ENCODE results near the gene RPTOR.
"Not testable (repeated sequence)": the region's sequence is repeated elsewhere in the genome, so short reads cannot be mapped to it uniquely, and the experiment has no call there.

The RPTOR gene

DNA sequence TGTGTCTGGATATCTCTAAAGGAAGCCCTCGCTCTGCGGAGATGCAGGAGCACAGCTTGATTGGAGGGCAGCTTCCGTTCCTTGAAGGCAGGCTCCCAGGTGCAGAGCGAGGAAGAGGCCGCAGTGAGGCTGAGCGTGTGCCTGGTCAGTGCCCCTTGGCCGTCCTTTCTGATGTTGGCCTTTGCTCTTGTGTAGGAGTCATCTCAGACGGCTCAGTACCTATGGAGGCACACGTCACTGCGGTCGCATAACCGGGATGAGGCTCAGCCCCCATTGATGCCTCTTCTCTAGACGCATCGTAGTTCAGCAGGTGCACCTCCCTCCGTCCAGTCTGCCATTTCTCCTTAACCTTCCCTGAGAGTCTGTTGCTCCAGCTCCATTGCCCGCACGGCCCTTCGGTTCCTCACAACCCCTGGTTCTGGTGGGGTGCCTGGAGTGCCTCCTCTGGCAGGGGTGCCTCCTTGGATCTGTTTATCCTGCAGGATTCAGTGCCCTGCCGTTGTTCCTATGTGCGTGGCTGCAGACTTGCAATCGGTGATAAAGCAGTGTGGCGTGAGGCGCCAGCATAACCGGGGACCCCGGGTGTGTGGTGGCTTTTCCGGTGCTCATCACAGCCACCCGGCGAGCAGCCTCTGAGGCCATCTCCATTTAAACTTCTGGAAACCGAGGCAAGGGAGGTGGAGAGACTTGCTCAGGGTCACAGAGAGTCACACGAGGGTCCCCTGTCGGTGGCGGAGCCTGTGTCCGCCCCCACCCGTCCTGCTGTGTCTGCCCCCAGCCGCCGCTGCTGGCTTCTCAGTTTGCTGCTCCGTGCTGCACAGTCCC lies 258.2 kb downstream of the RPTOR start:
- DNase-seq = no peak
- in situ Hi-C loops (cut with HindIII; ENCODE audit: low pct_ligation_motif_present, low pct_unique_long_range_greater_than_20kb, low sequenced_read_pairs) = no loop called here

DNA sequence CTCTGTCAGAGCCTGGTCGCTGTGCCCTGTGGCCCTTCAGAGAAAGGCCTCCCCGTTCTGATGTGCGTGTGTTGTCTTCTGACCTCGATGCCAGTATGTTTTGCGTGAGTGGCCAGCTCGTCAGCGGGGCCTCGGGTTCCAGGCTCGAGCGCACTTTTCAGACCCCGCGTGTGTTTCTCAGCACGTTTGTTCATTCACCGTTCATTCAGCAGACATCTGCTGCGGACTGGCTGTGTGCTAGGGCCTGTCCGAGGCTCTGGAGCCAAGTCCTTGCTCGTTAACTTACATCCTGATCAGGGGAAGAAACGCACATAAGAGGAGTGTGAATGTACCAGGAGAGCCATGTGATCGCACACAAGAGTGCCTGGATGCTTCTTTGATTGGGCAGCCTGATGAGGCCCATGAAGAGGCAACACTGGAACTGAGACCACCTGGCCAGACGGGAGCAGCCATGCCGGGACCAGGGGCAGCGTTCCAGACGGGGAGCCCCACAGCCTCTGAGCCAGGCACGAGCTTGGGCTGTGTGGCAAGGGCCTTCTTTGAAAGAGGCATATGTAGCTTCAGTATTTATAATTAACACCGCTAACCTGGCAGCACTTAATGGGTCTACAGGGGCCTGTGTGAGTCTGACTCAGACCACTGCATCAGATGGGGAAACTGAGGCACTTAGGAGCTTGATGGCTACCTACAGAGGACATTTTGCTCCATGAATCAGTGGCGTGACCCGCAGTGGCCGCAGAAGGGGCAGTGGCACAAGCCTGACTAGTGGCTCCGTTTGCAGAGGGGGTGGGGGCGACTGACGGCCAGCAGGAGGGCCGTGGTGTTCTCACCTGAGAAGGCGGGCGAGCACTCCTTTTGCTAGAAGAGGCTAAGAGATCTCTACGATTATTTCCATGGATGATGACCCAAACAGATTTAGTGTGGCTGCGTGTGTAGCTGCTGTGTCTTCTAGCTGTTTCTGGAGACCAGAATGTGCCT lies 259.1 kb downstream of the RPTOR start:
- DNase-seq = no peak
- in situ Hi-C loops (cut with HindIII; ENCODE audit: low pct_ligation_motif_present, low pct_unique_long_range_greater_than_20kb, low sequenced_read_pairs) = no loop called here

DNA sequence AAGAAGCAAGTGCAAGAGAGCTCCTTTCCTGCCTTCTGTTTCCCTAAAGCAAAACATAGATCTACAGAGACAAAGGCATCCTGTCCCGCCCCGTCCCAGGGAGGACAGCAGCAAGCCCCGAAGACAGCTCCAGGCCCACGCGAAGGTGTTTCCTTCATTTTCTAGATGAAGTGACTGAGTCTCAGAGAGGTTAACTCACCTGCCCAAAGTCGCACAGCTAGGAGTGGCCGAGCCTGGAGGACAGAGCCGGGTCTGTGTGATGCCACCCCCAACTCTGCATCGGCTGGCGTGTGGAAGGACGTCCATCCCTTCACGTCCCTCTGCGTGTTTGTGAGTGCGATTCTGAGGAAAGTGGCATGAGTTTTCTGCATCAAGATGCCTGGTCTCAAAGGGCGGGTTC lies 259.8 kb downstream of the RPTOR start:
- in situ Hi-C loops (cut with HindIII; ENCODE audit: low pct_ligation_motif_present, low pct_unique_long_range_greater_than_20kb, low sequenced_read_pairs) = no loop called here
- no peak for DNase-seq

DNA sequence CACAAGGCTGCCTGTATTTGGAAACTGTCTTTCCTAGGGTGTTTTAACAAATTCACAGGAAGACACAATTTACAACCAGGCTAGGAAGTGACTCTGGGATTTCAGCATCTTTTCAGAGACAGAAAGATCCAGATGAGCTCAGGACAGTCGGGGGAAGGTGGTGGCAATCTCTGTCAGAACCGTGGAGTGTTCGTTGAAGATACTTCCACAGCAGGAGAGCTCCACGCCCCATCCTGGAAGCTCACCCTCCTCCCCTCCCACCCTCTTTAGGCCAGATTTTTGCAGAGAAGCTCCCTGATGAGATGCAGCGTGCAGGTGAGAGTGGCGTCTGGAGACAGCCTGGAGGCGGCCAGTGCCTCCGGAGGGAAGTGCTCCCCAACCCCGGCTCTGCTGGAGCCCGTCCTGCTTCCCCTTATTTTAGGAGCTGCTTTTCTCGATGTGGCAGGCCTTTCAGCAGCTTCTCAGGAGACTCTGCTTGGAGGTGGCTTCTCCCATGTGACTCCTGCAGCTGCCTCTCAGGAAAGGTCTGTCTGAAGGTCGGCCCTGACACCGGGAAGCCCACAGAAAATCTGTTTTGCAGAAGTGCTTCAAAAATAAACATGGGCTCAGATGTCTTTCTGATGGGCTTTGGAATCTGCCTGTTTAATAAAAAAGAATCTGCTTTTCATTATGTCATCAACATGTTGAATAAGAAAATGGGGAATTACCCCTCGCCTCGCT lies 260.6 kb downstream of the RPTOR start:
- in situ Hi-C loops (cut with HindIII; ENCODE audit: low pct_ligation_motif_present, low pct_unique_long_range_greater_than_20kb, low sequenced_read_pairs) = no loop called here
- no peak for DNase-seq

DNA sequence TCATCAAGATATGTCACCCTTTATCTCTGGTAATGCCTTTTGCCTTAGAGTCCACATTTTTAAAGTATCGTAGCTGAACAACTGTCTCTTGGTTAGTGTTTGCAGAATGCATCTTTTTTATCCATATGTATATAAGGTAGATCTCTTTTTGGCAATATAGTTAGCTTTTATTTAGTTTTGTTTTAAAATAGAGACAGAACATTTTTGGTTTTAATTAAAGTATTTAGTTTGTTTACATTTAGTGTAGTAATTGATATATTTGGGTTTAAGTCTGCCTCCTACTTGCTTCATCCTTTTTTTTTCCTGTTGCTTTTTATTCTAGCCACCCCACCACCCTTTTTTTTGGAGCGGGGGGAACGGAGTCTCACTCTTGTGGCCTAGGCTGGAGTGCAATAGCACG lies 262.4 kb downstream of the RPTOR start:
- no peak for DNase-seq
- in situ Hi-C loops (cut with HindIII; ENCODE audit: low pct_ligation_motif_present, low pct_unique_long_range_greater_than_20kb, low sequenced_read_pairs) = no loop called here

DNA sequence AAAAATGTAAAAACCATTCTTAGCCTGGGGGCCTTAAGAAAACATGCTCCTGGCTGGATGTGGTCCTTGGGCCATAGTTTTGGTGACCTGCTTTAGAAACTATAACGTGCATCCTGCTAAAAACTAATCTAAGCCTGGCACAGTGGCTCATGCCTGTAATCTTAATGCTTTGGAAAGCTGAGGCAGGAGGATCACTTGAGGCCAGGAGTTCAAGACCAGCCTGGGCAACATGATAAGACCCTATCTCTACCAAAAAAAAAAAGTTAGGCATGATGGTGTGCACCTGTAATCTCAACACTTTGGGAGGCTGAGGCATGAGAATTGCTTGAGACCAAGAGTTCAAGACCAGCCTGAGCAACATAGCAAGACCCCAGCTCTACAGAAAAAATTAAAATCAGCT lies 263.2 kb downstream of the RPTOR start:
- no peak for DNase-seq
- in situ Hi-C loops (cut with HindIII; ENCODE audit: low pct_ligation_motif_present, low pct_unique_long_range_greater_than_20kb, low sequenced_read_pairs) = no loop called here

DNA sequence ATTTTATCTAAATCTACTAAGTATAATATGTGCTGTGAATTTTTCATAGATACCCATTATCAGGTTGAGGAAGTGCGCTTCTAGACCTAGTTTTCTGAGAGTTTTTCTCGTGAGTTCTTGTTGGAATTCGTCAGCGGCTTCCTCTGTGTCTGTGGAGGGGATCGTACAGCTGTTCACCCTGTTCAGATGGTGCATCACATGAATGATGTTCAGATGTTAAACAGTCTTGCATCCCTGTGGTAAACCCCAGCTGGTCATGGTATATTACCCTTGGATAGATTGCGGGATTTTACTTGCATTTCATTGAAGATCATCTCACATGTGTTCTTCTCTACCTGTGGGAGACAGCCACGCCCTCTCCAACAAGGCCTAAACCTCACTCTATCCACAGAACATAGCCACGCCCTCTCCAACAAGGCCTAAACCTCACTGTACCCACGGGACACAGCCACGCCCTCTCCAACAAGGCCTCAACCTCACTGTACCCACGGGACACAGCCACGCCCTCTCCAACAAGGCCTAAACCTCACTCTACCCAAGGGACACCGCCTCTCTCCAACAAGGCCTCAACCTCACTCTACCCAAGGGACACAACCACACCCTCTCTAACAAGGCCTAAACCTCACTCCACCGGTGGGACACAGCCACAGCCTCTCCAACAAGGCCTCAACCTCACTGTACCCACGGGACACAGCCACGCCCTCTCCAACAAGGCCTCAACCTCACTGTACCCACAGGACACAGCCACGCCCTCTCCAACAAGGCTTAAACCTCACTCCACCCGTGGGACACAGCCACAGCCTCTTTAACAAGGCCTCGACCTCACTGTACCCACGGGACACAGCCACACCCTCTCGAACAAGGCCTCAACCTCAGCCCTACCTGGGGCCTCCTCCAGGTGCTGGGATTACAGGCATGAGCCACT lies 266.8 kb downstream of the RPTOR start:
- in situ Hi-C loops (cut with HindIII; ENCODE audit: low pct_ligation_motif_present, low pct_unique_long_range_greater_than_20kb, low sequenced_read_pairs) = no loop called here
- DNase-seq = no peak

DNA sequence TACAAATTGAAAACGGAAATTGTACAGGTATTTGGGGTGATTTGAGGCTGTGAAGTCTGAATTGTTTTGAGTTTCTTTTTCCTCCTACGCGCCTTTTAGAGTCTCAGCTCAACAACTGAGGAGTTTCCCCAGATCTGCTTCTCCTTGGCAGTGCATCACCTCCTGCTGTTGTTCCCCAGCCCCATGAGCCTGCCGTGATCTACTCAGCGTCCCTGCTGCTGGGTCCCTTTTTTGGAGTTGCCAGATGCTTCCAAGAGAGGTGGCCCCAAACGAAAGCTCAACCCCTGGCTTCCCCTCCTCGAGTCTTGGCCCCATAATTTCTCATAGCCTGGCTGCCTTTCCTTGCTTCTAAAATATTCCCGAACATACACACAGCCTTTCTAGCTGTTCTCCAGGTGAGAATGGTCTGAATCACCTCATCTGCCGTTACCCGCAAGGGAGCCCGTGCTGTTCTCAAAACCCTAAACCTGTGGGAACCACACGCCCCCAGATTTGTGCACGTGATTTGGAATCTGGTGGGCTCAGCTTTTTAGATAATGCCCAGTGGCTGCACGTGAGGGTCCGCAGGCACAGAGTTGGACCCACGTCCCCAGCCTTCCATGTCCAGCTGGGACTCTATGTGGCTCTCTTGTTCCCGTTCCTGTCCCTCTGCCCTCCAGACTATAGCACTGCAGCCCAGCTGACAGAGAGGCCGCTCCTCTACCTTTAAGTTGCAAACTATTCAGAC lies 267.9 kb downstream of the RPTOR start:
- in situ Hi-C loops (cut with HindIII; ENCODE audit: low pct_ligation_motif_present, low pct_unique_long_range_greater_than_20kb, low sequenced_read_pairs) = no loop called here
- no peak for DNase-seq

DNA sequence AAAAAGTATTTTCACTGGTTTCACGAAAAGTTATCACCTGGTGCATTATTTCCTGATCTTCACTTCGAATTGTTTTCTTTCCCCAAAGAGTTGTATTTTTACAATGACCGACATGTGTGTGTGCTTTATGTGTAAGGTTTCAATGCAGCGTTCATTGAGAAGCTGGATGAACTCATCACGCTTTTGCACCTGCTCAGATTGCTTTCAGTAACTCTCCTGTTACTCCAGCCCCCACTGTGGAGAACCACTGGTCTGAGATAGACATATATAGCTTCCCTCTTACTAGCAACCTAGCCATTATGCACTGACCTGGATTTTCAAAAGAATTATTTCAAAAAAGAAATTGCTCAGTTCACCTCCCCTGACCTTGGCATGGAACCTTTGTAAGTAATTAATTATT lies 268.7 kb downstream of the RPTOR start:
- no peak for DNase-seq
- in situ Hi-C loops (cut with HindIII; ENCODE audit: low pct_ligation_motif_present, low pct_unique_long_range_greater_than_20kb, low sequenced_read_pairs) = no loop called here

DNA sequence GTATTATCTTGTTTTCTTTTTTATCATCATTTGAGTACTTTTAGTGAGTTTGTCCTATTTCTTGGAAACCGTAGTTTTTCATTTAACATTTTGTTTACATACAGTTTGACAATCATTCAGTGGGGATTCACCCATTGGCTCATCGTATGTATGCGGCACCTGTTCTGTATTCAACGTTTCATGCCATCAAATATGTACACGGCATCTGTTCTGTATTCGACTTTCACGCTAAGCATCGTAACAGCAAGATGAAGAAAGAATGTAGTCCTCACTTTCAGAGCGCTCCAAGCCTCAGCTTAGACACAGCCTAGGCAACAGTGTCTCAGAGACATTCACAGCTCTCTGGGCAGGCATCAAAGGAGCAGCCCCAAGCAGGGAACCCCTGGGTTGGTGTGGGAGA lies 269.9 kb downstream of the RPTOR start:
- no peak for DNase-seq
- in situ Hi-C loops (cut with HindIII; ENCODE audit: low pct_ligation_motif_present, low pct_unique_long_range_greater_than_20kb, low sequenced_read_pairs) = no loop called here

DNA sequence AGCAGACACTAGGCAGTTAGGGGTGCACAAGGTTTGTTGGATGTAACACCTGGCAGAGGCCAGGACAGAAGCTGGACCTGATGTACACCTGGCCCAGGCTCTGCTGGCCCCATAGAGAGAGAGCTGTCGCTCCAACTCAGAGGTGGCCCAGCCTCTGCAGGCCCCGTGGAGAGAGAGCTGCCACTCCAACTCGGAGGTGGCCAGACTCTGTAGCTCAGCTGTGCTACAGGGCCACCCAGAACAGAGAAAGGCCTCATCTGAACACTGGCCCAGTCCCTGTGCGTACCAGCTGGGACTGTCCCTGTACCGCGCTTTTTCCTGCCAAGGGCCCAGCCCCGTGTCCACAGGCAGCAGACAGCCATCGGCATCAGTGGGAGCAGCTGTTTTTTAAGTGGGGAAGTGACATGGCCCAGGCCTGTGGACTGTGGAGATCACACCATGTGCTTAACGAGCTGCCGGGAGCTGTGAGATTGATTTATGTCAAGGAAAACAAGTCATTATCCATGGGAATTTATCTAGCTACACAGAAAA lies 270.6 kb downstream of the RPTOR start:
- no peak for DNase-seq
- in situ Hi-C loops (cut with HindIII; ENCODE audit: low pct_ligation_motif_present, low pct_unique_long_range_greater_than_20kb, low sequenced_read_pairs) = no loop called here

DNA sequence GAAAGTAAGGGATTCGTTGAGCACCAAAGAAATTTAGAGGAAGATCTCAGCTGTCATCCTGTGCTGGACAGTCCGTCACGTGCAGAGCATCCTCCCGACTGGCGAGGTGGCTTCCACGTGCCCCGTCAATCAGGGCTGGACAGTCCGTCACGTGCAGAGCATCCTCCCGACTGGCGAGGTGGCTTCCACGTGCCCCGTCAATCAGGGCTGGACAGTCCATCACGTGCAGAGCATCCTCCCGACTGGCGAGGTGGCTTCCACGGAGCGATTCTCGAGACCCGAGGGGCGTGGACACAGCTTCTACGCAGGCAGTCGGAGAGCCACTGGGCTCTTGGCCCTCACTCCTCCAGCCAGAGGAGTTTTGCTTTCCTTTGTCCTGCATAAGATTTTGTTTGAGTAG lies 271.1 kb downstream of the RPTOR start:
- DNase-seq; in situ Hi-C loops (cut with HindIII; ENCODE audit: low pct_ligation_motif_present, low pct_unique_long_range_greater_than_20kb, low sequenced_read_pairs): not testable (repeated sequence)

DNA sequence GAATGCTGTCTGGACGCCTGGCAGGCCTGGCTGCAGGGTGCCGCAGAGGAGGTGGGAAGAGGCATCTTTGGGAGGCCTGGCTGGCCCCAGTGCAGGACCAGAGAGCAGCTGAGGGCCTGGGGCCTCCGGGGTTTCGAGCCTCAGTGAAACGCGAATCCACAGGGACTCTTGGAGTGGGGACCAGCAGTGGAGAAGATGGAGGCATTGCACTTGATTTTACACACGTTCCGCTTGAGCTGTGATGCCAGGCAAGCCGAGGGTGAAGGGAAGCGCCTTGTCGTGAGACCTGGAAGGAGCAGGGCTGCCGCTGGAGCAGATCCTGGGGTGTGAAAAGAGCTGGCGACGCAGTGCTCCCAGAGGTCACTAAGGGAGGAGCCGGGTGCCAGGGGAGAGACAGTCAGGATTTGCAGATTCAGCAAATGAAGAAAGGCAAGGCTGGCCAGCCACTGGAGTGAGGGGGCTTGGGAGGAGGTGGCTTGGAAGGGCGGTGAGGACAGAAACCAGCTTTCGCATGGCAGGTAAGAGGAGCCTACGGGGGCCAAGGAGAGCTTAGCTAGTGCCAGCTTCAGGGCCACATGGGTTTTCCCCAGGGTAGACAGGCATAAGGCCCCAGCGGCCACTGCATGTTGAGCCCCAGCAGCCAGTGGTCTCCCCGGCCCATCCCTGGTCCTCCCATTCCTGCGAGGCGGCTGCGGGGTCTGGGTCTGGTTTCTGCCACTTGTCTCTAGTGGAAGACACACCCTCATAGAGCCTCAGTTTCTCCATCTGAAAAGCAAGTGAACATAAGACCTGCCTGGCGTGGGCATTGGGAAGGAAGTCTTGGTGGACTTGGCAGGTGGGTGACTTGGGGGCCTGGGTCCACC lies 271.8 kb downstream of the RPTOR start:
- in situ Hi-C loops (cut with HindIII; ENCODE audit: low pct_ligation_motif_present, low pct_unique_long_range_greater_than_20kb, low sequenced_read_pairs) = no loop called here

DNA sequence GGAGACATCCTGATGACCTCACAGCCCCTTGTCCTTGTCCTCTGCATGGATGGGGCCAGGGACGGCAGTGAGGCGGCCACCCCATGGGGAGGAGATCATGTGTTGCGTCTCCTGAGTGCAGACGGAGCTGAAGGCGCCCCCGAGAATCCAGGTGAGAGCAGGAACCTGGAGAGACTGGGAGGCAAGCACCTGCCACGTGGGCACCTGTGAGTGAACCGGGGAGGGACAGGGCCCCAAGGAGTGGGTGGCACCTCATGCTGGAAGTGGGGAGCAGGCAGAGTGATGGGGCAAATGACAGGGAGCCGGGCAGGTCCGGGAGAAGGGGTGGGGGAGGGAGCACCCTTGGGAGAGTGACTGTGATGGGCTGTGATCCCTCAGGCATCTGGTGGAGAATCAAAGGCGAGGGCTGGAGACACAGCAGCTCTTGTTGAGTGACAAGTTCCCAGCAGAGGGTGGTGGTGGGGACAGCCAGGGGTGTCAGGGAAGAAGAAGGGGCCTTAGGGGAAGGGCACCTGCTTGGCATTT lies 272.7 kb downstream of the RPTOR start:
- in situ Hi-C loops (cut with HindIII; ENCODE audit: low pct_ligation_motif_present, low pct_unique_long_range_greater_than_20kb, low sequenced_read_pairs) = no loop called here
- DNase-seq = no peak

More for the DNA sequence above, 271.8 kb downstream of the RPTOR start:
- no peak for DNase-seq

DNA sequence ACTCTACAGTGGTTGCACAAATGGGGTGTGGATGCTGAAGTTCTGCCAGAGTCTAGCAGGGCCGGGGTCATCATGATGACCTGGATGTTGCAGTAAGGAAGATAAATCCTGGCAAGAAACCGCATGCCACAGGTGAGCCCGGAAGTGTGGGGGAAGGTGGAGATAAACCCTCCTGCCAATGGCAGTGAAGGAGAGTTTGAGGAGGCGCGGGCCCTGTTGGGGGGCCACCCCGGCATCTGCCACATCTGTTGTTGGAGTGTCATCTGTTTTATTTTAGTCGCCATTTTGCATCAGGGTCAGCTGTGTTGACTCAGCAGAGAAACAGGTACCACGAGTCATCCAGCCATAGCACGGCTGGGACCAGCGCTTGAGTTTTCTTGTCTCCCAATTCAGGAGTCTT lies 273.2 kb downstream of the RPTOR start:
- no peak for DNase-seq
- in situ Hi-C loops (cut with HindIII; ENCODE audit: low pct_ligation_motif_present, low pct_unique_long_range_greater_than_20kb, low sequenced_read_pairs) = no loop called here

DNA sequence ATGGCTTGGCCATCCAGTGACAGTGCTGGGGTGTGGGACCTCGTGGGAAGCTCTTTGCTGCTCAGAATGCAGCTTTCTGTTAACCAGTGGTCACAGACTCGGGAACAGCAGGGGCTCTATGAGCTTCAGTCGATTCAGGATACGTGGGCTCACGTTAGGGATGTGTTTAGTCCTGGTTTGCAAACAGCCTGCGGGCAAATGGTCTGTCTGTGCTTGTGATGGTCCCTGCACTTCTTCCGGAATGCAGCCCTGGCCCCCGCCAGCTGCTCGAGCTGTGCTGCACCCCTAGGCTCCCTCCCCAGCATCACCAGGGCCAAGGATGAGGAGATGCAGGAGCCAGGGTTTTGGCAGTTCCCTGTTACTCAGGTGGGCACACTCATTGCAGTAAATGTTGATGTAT lies 274.2 kb downstream of the RPTOR start:
- DNase-seq = no peak
- in situ Hi-C loops (cut with HindIII; ENCODE audit: low pct_ligation_motif_present, low pct_unique_long_range_greater_than_20kb, low sequenced_read_pairs) = no loop called here

All from ACHN (cell line).